ENCODE data around the gene CCDC171.

DNA sequence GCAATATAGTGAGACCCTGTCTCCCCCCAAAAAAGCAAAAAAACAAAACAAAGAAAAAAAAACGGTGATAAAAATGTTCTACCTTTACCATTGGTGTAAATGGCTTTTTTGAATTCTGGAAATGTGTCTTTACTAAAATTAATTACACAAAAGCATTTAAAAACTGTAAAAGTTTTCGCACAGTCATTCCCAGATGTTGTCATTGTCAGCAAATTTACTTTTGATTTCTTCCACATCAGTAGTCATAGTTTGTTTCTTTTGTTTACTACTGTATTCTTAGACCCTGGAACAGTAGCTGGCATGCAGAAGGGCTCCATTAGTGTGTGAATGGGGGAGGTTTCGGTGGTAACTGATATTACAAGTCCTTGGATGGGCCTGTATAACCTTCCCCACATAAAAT is 39.5 kb downstream of the CCDC171 start:
- no peak for TF ChIP-seq EZH2 (IDR thresholded peaks at IDR 0.05; ENCODE audit: insufficient read depth, low read length)
- TF ChIP-seq, protein P1, sequence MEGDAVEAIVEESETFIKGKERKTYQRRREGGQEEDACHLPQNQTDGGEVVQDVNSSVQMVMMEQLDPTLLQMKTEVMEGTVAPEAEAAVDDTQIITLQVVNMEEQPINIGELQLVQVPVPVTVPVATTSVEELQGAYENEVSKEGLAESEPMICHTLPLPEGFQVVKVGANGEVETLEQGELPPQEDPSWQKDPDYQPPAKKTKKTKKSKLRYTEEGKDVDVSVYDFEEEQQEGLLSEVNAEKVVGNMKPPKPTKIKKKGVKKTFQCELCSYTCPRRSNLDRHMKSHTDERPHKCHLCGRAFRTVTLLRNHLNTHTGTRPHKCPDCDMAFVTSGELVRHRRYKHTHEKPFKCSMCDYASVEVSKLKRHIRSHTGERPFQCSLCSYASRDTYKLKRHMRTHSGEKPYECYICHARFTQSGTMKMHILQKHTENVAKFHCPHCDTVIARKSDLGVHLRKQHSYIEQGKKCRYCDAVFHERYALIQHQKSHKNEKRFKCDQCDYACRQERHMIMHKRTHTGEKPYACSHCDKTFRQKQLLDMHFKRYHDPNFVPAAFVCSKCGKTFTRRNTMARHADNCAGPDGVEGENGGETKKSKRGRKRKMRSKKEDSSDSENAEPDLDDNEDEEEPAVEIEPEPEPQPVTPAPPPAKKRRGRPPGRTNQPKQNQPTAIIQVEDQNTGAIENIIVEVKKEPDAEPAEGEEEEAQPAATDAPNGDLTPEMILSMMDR (IDR thresholded peaks at IDR 0.05; ENCODE audit: insufficient read depth, low read depth, low read length), result no peak

Data from astrocyte (in vitro differentiated cells and primary cell).